Mesenchymal stem cell (in vitro differentiated cells and primary cell): Measurements from ENCODE around the gene CCNG2.

ENCODE experiments used
- DNase-seq: peaks from one replicate; pipeline ENCODE4 v3.0.0-alpha.2; 2013
- H2AFZ ChIP-seq: one replicate; pipeline ENCODE4 v1.6.1; 2013; ENCODE audit warnings: low read depth, mild to moderate bottlenecking, control low read depth, inconsistent platforms, low read length, moderate library complexity
- H2AK5ac ChIP-seq: 2 replicates; pipeline ENCODE4 v1.6.1; 2013; ENCODE audit warnings: low read length, moderate library complexity, mild to moderate bottlenecking, inconsistent platforms; ENCODE audit not compliant: severe bottlenecking
- H2BK120ac ChIP-seq: one replicate; pipeline ENCODE4 v1.6.1; 2013; ENCODE audit warnings: low read depth, mild to moderate bottlenecking, inconsistent platforms, low read length, moderate library complexity
- H2BK12ac ChIP-seq, 2 experiments: one replicate each; pipeline ENCODE4 v1.6.1; 2013; ENCODE audit warnings: inconsistent platforms in 2 of 2, low read length in 2 of 2, mild to moderate bottlenecking in 2 of 2, moderate library complexity in 2 of 2, control low read depth in 1 of 2
- H2BK15ac ChIP-seq: one replicate; pipeline ENCODE4 v1.6.1; 2013; ENCODE audit warnings: mild to moderate bottlenecking, low read depth, inconsistent platforms; ENCODE audit not compliant: poor library complexity, severe bottlenecking
- H2BK5ac ChIP-seq: 2 replicates; pipeline ENCODE4 v1.6.1; 2013; ENCODE audit warnings: low read depth, mild to moderate bottlenecking, low read length, control low read depth, inconsistent platforms; ENCODE audit not compliant: poor library complexity, severe bottlenecking
- H3K14ac ChIP-seq, 2 experiments: one replicate each; pipeline ENCODE4 v1.6.1; 2013; ENCODE audit warnings: inconsistent platforms in 2 of 2, low read length in 2 of 2, control low read depth in 1 of 2, mild to moderate bottlenecking in 1 of 2, moderate library complexity in 1 of 2
- H3K18ac ChIP-seq, 2 experiments: one replicate each; pipeline ENCODE4 v1.6.1; 2013; ENCODE audit warnings: inconsistent platforms in 2 of 2, low read length in 2 of 2, control low read depth in 1 of 2, low read depth in 1 of 2, mild to moderate bottlenecking in 1 of 2
- H3K23ac ChIP-seq, 2 experiments: one replicate each; pipeline ENCODE4 v1.6.1; 2013; ENCODE audit warnings: inconsistent platforms in 2 of 2, low read length in 2 of 2, mild to moderate bottlenecking in 2 of 2, moderate library complexity in 2 of 2, control low read depth in 1 of 2
- H3K27ac ChIP-seq: 2 replicates; pipeline ENCODE4 v1.5.1; 2013; ENCODE audit warnings: mild to moderate bottlenecking, moderate library complexity, low read length, control low read depth, inconsistent platforms; ENCODE audit not compliant: poor library complexity, severe bottlenecking
- H3K27me3 ChIP-seq, 2 experiments: 2 replicates each; pipeline versions ENCODE4 v1.6.1 to v1.7.0; 2013; ENCODE audit warnings: low read length in 2 of 2, mild to moderate bottlenecking in 2 of 2, moderate library complexity in 2 of 2, control low read depth in 1 of 2, inconsistent platforms in 1 of 2; ENCODE audit not compliant: control insufficient read depth in 1 of 2, insufficient read depth in 1 of 2
- H3K36me3 ChIP-seq, 2 experiments: 2 replicates each; pipeline versions ENCODE4 v1.6.1 to v1.7.0; 2013; ENCODE audit warnings: low read length in 2 of 2, control low read depth in 1 of 2, inconsistent platforms in 1 of 2, low read depth in 1 of 2, mild to moderate bottlenecking in 1 of 2; ENCODE audit not compliant: insufficient read depth in 2 of 2, control insufficient read depth in 1 of 2
- H3K4ac ChIP-seq, 2 experiments: one replicate each; pipeline ENCODE4 v1.6.1; 2013; ENCODE audit warnings: inconsistent platforms in 2 of 2, low read length in 2 of 2, mild to moderate bottlenecking in 2 of 2, moderate library complexity in 2 of 2, control low read depth in 1 of 2, low read depth in 1 of 2
- H3K4me1 ChIP-seq: 2 replicates; pipeline ENCODE4 v1.6.1; 2013; ENCODE audit warnings: low read depth, low read length, control low read depth; ENCODE audit not compliant: control insufficient read depth, insufficient read depth
- H3K4me2 ChIP-seq: 2 replicates; pipeline ENCODE4 v1.6.1; 2013; ENCODE audit warnings: low read length, mild to moderate bottlenecking, inconsistent platforms; ENCODE audit not compliant: poor library complexity, severe bottlenecking
- H3K4me3 ChIP-seq, 2 experiments: 2 replicates each; pipeline versions ENCODE4 v1.5.1 to v1.7.0; 2013; ENCODE audit warnings: low read length in 2 of 2, mild to moderate bottlenecking in 2 of 2, control low read depth in 1 of 2, low read depth in 1 of 2; ENCODE audit not compliant: insufficient read depth in 1 of 2
- H3K79me1 ChIP-seq: replicated peaks from 2 replicates; pipeline ENCODE4 v1.6.1; 2013; ENCODE audit warnings: mild to moderate bottlenecking, control low read depth, low read length, inconsistent platforms; ENCODE audit not compliant: poor library complexity, severe bottlenecking
- H3K9ac ChIP-seq: 2 replicates; pipeline ENCODE4 v1.7.0; 2013; ENCODE audit warnings: mild to moderate bottlenecking, low read length, moderate library complexity
- H3K9me3 ChIP-seq: 2 replicates; pipeline ENCODE4 v1.7.0; 2013; ENCODE audit warnings: mild to moderate bottlenecking, low read length; ENCODE audit not compliant: control insufficient read depth
- H4K8ac ChIP-seq: one replicate; pipeline ENCODE4 v1.6.1; 2013; ENCODE audit warnings: inconsistent platforms, mild to moderate bottlenecking, low read length, moderate library complexity
- H4K91ac ChIP-seq: one replicate; pipeline ENCODE4 v1.6.1; 2013; ENCODE audit warnings: mild to moderate bottlenecking, low read length, inconsistent platforms
- WGBS: methylation state at CpG from one replicate; pipeline ENCODE4 v1.1.7; 2013; ENCODE audit warnings: mixed read lengths; 5-methylcytosine and 5-hydroxymethylcytosine counted together

The CCNG2 gene

GRCh38 chr4:77209936-77210335, 52.9 kb downstream of the CCNG2 start:
- Histone ChIP-seq H3K79me1 (no peaks in the 10 kb centered on the region), H3K18ac (no peak overlapping the region), H3K9me3 (no peaks in the 10 kb centered on the region), H2BK12ac (no peak overlapping the region), H2BK5ac (no peak overlapping the region), H3K4me1 (no peaks in the 10 kb centered on the region), H3K9ac (no peak overlapping the region), H2BK15ac (no peak overlapping the region), H3K27ac (no peak overlapping the region), H3K4me3 (no peak overlapping the region), H2AK5ac (no peak overlapping the region), H3K36me3 (no peaks in the 10 kb centered on the region), H3K23ac (no peak overlapping the region), H3K14ac (no peak overlapping the region), H2AFZ (no peak overlapping the region), H3K4ac (no peak overlapping the region), H4K91ac (no peak overlapping the region), H3K4me2 (no peak overlapping the region), H2BK120ac (no peak overlapping the region), H3K27me3 (peaks cover 71 to 91% of the 10 kb centered on the region in 2 experiments), H4K8ac (no peak overlapping the region)
- DNase-seq = no peak
- 65% methylated on average over 5 of the region's 5 CpGs for WGBS

- Histone ChIP-seq H3K27me3 (peaks cover 66 to 77% of the 10 kb centered on the region in 2 experiments), H2AFZ (no peak overlapping the region), H3K9ac (no peak overlapping the region), H4K91ac (no peak overlapping the region), H3K4me2 (no peak overlapping the region), H2BK15ac (no peak overlapping the region), H3K23ac (no peak overlapping the region), H4K8ac (no peak overlapping the region), H3K9me3 (no peaks in the 10 kb centered on the region), H3K14ac (no peak overlapping the region), H3K79me1 (no peaks in the 10 kb centered on the region), H2BK5ac (no peak overlapping the region), H2BK12ac (no peak overlapping the region), H3K4me3 (no peak overlapping the region), H2BK120ac (no peak overlapping the region), H3K36me3 (no peaks in the 10 kb centered on the region), H2AK5ac (no peak overlapping the region), H3K4me1 (no peaks in the 10 kb centered on the region), H3K18ac (no peak overlapping the region), H3K27ac (no peak overlapping the region), H3K4ac (no peak overlapping the region)
- WGBS = 82% methylated on average over 3 of the region's 4 CpGs
- DNase-seq = no peak
These were observed 58.1 kb downstream of the CCNG2 start for GRCh38 chr4:77215107-77215506.

GRCh38 chr4:77217526-77217925, 60.5 kb downstream of the CCNG2 start:
- Histone ChIP-seq H3K4me2 (no peak overlapping the region), H3K4ac (no peak overlapping the region), H2BK12ac (no peak overlapping the region), H3K14ac (no peak overlapping the region), H2BK5ac (no peak overlapping the region), H3K4me3 (no peak overlapping the region), H3K27ac (no peak overlapping the region), H3K36me3 (no peaks in the 10 kb centered on the region), H2AK5ac (no peak overlapping the region), H2BK15ac (no peak overlapping the region), H3K79me1 (no peaks in the 10 kb centered on the region), H3K23ac (no peak overlapping the region), H3K4me1 (no peaks in the 10 kb centered on the region), H4K8ac (no peak overlapping the region), H2BK120ac (no peak overlapping the region), H4K91ac (no peak overlapping the region), H2AFZ (no peak overlapping the region), H3K27me3 (peaks cover 44 to 77% of the 10 kb centered on the region in 2 experiments), H3K18ac (no peak overlapping the region), H3K9ac (no peak overlapping the region), H3K9me3 (no peaks in the 10 kb centered on the region)
- 93% methylated on average over 1 of the region's 1 CpG for WGBS
- DNase-seq = no peak

GRCh38 chr4:77219266-77219665, 62.3 kb downstream of the CCNG2 start:
- no peak overlapping the region for H3K23ac ChIP-seq
- H3K79me1 ChIP-seq = no peaks in the 10 kb centered on the region
- H3K18ac ChIP-seq = no peak overlapping the region
- no peak overlapping the region for H3K4me2 ChIP-seq
- peaks cover 41 to 75% of the 10 kb centered on the region in 2 experiments for H3K27me3 ChIP-seq
- H3K4me1 ChIP-seq = no peaks in the 10 kb centered on the region
- no peak overlapping the region for H3K14ac ChIP-seq
- no peaks in the 10 kb centered on the region for H3K36me3 ChIP-seq
- WGBS = 81% methylated on average over 2 of the region's 2 CpGs
- H2BK120ac ChIP-seq = no peak overlapping the region
- H3K4me3 ChIP-seq = no peak overlapping the region
- no peak overlapping the region for H2AK5ac ChIP-seq
- H2BK15ac ChIP-seq = no peak overlapping the region
- no peak overlapping the region for H4K8ac ChIP-seq
- H3K9me3 ChIP-seq = no peaks in the 10 kb centered on the region
- H2BK5ac ChIP-seq = no peak overlapping the region
- H2BK12ac ChIP-seq = no peak overlapping the region
- no peak overlapping the region for H3K4ac ChIP-seq
- no peak overlapping the region for H4K91ac ChIP-seq
- no peak for DNase-seq
- H3K27ac ChIP-seq = no peak overlapping the region
- H2AFZ ChIP-seq = no peak overlapping the region
- no peak overlapping the region for H3K9ac ChIP-seq
